CD4-positive, alpha-beta T cell treated with Interleukin-2 at 100 ng/mL for 4 hours (primary cell): ENCODE data around the gene ATP1B3.
"Not testable (repeated sequence)": the region's sequence is repeated elsewhere in the genome, so short reads cannot be mapped to it uniquely, and the experiment has no call there.

Experiments
- DNase-seq: peaks from one replicate; pipeline ENCODE4 v3.0.0-alpha.2; 2020; ENCODE audit warnings: low spot score

ATP1B3 gene

DNA sequence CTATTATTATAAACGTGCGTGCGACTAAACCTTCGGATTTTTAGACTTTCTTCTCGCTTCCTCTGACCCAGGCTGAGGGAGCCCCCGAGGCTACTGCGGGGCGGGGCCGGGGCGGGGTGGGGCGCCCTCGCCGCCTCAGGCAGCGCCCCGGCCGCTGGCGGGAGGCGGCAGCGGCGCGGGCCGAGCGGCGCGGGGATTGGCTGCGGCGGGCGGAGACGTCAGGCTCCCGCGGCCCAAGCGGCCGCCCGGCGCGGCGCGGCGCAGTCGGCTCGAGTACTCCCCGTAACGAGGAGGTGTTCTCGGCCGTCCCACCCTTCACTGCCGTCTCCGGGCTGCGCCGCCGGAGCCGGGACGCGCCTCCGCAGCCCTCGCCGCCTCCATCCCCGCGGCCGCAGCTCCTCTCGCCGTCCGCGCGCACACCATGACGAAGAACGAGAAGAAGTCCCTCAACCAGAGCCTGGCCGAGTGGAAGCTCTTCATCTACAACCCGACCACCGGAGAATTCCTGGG is at the start of gene ATP1B3:
TSS of gene ATP1B3 (plus strand) at position 263 of the 510 bp plus-strand sequence. CDS start at position 422, 159 bp downstream.
- DNase-seq: peak; percentile 87

DNA sequence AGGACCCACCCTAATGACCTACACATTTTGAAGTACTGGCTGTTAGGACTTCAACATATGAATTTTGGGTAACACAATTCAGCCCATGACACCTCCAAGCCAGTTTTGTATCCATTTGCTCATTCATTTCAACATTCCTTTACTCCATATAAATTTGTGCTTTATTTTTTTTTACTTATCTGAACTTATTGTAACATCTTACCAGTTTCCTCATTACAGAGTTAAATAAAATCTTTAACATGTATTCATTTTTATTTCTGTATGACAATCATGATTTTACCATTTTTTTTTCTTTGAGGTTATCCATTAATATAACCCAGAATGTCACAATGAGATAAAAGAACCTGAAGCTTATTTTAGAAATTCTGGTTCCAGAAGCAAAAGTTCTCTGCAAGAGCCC is 48.0 kb upstream of the ATP1B3 start:
- no peak for DNase-seq

DNA sequence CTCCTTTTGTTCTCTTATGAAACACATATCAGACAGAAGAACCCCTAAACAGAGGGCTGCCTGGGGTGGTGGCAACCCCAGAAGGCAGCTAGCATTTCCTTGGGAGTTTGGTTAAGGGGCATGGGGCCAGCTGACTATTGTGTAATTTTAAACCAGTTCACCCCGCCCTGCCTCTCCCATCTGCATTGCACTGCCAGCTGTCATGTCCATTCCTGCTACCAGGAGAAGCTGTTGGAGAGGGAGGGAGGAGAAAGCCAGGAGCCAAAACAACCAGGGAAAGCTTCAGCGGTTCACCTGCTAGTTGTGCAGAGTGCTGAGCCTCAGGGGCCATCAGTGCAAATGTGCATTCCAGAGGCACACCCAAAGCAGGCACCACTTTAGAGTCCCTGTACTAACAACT is 47.6 kb upstream of the ATP1B3 start:
- DNase-seq: no peak

DNA sequence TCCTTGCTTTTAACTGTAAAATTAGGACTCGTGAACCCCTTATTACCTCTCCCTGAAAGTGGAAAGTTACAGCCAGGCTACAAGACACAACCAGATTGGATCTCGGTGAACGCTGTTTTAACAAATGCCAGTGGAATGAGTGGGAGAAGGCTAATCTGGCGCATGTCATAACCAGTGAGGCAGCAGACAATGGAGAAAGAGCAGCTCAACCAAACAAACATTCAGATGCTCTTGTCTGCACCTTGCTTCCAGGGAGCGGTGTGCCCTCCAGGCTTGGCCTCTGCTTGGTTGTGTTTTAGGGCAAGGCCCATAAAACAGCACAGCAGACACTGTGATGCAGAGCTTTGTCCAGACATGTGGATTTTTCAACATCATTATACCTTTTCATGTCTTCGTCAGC is 45.9 kb upstream of the ATP1B3 start:
- no peak for DNase-seq

DNA sequence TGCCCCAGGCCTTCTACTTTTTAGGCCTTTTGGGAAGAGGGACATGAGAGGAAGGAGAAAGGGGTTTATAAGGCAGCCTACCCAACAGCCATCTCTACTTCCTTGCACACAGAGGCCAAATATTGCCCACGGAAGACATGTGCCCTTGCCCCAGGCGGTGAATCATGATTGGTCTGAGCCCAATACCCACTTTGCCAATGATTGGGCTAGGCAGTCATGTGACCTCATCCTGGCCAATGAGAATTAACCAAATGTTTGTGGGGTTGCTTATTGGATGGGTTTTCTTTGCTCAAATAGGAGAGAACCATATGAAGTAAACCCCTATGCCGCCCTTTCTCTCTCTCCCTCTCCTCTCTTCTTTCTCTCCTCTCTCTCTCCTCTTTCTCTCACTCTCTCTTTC is 42.2 kb upstream of the ATP1B3 start:
- no peak for DNase-seq

DNA sequence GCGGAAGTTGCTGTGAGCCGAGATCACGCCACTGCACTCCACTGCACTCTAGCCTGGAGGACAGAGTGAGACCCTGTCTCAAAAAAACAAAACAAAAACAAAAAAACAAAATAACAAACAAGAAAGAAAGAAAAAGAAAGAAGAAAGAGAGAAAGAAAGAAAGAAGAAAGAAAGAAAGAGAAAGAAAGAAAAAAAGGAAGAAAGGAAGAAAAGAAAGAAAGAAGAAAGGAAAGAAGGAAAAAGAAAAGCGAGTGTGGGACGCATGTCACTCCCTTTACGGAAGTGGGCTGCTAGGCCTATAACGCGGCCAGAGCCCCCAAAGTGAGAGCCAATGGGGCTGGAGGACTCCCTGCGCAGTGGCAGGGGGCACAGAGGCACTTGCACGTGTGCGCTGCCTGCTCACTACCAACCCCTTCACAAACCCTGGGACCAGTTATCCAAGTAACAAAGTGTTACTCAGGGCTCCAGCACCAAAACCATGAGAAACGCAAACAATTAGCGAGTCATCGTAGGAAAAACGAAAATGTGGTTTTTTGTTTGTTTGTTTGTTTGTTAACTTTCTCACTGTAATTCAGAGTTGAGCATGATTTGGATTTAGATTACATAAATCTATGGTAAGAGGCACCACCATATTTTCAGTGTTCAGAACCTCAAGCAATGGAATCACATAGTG is 40.8 kb upstream of the ATP1B3 start:
- no peak for DNase-seq

DNA sequence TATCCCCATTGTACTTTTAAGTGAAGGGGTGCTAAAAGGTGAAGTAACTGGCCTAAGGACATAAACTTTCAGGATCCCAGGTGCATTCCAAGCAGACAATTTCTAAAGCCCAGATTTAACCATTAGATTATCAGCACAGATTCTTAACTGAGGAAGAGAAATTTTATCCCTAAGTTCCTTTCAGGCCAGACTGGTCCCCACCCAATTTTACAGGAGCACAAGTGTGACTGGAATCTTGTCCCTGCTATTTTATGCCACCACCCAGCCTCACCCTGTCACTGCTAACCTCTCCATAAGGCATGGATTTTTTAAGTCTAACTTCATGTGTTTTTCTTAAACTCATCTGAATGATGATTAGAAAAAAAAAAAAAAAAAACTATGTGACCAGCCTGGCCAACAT is 37.1 kb upstream of the ATP1B3 start:
- DNase-seq: no peak

DNA sequence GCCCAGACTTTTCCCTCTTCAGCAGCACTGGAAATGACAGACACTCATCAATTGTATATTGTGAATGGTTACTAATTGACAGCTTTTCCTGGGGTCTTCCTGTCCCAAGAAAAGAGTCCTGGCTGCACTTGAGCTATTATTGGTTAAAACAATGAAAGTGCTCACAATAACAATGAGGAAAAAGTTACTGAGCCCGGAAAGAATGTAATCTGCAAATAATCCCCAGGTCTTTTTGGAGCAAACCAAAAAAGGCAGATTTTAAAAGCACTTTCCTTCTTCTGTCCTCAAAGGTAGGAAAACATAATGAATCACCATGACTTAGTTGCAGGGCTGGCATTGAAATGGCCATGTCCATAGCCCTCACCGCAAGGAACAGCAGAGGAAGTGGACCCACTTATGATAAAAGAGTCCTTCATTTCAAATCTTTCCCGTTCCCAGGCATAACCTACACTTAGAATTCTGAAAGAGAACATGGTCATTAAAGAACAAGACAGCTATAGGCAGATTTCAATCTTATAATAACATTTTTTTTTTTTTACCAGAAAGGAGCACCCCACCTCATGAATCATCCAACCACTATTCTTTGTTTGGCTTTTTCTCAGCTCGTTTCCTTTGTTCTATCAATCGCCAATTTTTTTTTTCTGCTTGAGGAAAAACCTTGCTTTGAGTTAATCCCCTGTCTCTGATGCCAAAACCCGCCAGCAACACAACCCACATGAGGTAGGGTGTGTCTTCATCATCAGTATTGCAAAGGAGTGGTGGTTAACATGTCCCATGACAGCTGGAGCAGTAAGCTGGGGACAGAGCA is 35.5 kb upstream of the ATP1B3 start:
- DNase-seq: no peak

DNA sequence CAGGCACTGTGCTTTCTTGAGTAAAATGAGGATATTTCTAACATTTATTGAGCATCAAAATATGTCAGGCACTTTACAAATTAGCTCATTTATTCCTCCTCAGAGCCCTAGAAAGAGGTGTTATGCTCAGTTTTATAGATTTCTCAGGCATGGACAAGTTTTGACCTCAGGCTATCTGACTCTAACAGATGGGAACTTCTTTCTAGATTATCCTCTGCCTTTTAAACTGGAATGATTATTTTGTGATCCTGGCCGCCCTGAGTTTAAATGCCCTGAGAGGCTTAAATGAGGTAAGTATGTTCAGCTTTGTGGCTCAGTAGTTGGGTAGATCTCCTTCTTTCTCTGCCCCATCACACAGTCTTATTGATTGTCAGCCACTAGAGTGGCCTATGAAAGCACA is 32.3 kb upstream of the ATP1B3 start:
- no peak for DNase-seq

DNA sequence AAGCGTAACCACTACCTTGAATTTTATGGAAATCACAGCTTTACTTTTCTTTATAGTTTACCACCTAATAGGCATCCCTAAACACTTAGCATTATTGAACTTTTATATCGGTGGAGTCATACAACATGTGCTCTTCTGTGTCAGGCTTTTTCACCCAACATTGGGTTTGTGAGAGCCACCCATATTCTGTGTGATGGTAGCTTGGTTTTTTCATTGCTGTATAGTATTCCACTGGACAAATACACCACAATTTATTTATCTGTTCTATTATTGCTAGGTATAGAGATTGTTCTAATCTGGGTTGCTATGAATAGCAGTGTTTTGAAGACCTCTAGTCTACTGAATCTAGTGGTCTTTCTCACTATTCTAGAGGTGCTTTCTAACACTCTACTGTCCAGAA is 31.6 kb upstream of the ATP1B3 start:
- no peak for DNase-seq

DNA sequence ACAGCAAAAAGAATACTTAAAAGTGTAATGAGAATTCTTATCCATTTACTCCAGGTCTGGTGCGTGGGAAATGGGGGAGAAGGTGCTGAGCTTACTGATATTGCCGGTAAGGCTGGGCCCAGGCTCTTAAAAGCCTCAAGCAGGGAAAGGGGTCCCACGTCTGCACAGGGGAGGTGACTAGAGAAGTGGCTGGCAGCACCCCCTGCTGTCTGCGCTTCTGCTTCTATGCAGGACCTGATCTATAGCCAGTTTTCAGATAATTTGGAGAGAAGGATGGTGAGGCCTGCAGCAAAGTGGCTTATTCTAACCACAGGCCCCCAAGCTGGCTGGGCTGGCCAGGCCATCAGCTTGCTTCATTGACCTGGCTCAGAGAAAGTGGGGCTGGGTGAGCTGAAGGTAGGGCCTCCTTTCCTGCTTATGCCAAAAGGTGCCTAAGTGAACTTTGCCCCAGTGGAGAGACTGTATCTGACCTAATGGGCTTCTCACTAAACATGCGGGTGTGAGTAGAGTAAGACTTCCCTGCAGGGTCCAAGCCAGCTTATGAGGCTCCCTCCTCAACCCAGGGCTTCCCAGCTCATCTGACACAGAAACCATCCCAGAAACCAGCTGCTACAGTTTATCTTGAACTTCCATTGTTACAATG is 30.9 kb upstream of the ATP1B3 start:
- peak; percentile 14 for DNase-seq

DNA sequence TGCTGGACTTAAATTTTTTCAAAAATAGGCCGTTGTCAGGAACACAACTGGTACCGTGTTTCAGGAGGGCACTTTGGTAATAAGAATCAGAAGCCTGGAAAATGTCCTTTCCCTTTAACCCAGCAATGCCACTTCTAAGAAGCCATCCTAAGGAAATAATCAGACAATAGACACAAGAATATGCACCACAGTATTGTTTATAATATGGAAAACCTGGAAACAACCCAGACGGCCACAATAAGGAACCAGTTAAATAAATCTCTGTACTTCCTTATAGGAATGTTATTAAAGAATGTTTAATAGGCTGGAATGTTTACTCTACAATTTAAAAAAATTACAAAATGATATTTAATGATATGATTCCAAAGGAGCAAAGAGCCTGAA is 30.4 kb upstream of the ATP1B3 start:
- DNase-seq: no peak

DNA sequence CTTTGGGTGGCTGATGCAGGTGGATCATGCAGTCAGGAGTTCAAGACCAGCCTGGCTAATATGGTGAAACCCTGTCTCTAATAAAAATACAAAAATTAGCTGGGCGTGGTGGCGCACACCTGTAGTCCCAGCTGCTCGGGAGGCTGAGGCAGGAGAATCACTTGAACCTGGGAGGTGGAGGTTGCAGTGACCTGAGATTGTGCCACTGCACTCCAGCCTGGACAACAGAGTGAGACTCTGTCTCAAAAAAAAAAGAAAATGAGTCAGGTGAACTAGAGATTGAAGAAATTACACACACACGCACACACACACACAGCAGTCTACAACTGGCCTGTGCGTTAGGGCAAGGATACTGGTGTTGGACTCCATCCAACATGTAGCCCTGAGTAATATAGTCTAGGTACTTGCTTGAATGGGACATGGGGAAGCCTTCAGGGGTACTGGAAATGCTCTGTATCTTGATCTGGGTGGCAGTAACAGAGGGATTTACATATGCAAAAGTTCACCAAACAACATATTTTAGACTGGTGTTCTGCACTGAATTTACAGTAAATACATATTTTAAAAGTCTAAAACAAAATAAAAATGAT is 28.2 kb upstream of the ATP1B3 start:
- not testable (repeated sequence) for DNase-seq

DNA sequence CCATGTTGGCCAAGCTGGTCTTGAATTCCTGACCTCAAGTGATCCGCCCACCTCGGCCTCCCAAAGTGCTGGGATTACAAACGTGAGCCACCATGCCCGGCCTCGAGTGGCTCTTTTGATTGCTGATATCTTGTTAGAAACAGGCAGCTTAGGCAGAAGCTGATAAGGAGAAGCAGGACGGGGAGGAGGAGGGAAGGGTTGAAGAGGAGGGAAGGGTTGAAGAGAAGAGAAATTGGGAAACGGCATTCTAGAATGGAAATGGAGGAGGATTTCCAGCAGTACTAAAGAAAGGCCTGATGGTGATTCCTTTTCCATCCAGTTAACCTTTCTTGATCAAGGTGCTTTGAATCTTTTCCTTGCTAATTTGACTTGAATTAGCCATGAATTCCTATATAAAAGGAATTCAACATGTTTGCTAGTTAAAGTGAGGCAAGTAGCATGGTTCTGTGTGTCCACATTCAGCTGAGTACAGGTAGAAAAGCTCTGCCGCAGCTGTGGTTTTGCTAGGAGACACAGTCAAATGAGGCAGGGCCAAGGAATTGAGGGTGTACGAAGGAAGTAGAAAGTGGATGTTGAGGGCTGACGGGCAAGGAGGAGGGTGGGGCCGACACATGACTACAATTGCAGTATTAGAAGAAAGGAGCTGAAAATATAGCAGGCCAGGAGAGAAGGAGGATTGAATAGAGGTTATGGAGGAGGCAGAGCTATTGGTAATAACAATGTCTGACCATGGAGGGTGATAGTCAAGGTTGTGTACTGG is 27.2 kb upstream of the ATP1B3 start:
- no peak for DNase-seq

DNA sequence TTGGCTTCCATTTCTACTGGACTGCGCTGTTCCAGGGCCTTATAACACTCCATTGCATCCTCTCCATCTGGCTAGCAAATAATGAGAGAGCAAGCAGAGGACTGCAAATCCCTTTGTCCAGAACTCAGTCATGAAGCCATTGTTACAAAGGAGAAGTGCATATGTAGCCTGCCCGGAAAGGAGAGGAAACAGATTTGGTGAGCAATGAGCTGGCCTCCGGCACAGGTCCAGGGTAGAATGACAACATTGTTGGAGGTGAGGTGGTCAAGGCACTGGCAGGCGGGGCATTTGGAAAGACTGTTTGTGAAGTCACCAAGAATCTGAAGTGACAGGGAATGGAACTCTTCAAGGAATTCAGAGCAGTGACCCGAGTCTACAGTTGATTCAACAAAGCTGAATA is 25.0 kb upstream of the ATP1B3 start:
- no peak for DNase-seq

DNA sequence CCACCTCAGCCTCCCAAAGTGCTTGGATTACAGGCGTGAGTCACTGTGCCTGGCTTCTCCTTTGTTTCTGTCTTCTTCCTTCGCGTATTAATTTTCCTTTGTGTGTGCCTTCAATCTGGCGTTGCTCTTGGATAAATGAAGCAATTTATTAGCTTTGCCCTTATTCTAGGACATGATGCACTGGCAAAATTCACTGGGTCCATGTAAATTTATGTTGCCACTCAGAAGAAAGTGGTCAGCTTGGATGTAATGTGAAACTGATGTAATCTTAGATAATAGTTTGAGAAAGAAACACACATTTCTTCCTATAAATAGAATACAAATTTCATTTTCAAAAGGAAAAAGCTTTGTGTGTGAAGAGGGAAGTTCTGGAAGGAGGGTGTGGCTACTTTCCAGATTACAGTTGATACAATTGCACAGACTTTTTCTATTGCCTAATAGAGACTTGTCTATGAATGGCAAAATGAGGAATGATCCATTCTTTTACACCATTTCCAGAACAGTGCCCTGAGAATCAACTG is 23.3 kb upstream of the ATP1B3 start:
- no peak for DNase-seq

DNA sequence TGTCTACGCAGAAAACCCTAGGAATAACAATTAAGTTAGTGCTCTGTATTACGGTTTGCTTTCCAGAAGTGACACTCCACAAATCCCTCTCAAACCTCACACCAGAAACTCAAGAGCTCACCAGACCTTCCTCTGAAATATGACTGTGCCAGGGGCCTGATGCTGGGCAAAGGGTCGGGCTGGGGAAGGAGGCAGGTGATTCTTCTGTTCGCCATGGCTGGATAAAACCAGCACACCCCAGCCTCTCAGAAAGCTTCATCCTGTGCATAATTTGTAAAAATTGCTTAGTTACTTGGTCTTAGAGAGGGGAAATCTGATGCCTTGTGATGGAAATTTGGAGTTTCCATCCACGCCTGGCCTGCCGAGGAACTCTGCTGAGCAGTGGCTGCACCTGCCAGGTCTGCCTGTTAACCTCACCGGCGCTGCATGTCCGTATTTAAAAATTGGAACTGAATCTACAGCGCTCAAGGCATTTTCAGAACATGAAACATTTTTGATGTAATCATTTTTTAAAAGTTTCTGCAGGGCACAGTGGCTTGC is 22.7 kb upstream of the ATP1B3 start:
- no peak for DNase-seq

DNA sequence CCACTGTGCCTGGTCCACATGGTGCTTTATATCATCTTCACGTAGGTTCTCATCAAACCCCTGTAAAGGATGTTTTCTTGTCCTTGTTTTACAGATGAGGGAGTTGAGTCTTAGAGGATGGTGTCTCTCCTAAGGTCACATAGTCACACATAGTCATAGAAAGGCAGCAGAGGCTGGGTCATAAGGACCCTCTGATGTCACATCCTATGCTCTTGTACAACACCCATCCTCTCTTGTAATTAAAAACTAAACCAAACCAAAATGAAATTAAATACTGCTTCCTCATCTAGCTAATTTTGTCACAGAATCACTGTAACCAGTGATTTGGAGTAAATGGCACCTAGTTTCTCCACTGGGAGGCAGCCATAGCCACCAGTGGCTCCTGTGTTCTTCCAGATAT is 21.8 kb upstream of the ATP1B3 start:
- no peak for DNase-seq

DNA sequence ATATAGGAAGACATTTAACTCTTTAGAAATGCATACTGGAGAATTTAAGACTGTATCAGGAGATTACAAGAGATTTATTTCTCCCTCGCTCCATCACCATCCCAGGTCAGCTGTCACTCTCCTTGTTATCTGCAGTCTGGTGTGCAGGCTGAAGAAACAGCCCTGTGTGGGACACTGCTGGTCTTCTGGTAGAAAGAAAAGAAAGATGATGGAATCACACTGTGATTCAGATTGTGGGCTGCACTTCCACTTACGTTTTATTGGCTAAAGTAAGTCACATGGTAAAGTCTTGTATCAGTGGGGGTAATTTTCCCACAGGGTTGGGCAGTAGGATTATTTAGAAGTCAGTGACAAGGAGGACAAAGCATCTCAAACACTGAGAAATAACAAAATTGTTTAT is 18.1 kb upstream of the ATP1B3 start:
- DNase-seq: no peak

DNA sequence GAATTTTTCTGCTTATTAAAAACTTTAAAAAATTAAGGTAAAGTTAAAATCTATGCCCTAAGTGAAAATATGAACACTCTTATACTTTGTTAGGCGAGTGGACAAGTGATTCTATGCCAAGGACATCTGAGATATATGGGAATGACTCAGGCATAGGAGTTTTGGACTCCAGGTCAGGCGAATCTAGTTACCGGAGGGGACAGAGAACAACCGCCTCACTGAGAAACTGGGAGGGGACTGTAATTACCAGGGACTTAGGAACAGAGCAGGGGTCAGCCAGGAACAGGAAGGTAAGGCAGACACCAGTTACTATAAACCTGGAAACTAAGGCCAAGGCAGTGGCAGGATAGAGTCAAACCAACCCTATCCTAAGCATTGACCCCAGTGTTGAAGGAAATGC is 16.8 kb upstream of the ATP1B3 start:
- DNase-seq: no peak

DNA sequence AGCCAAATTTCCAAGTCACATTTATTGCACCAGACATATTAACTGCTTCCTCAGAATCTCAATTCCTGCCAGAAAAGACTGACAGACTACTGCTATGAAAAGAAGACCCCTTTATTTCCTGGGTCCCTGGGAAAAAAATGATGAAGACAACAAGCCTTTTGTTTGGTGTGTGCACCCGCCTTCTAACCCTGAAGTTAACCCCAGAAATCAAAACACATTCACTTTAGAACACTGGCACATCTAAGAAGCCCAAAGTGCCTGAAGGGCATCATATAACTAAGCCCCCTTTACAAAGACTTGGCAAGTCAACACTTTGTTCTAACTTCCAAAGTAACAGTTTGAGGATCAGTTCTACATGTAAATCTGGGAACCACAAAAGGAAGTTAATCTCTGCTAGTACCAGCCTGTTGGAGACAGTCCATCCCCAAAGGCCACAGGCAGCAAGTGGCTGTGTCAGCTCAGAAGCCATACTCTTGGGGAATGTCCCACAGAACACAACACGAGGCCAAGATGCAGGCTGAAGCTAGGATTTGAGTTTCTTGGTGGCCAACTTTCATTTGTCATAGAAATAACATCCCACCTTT is 16.3 kb upstream of the ATP1B3 start:
- DNase-seq: no peak
